ENCODE data around the gene H2AZ2.
"Not testable (repeated sequence)": the region's sequence is repeated elsewhere in the genome, so short reads cannot be mapped to it uniquely, and the experiment has no call there.

The H2AZ2 gene

DNA sequence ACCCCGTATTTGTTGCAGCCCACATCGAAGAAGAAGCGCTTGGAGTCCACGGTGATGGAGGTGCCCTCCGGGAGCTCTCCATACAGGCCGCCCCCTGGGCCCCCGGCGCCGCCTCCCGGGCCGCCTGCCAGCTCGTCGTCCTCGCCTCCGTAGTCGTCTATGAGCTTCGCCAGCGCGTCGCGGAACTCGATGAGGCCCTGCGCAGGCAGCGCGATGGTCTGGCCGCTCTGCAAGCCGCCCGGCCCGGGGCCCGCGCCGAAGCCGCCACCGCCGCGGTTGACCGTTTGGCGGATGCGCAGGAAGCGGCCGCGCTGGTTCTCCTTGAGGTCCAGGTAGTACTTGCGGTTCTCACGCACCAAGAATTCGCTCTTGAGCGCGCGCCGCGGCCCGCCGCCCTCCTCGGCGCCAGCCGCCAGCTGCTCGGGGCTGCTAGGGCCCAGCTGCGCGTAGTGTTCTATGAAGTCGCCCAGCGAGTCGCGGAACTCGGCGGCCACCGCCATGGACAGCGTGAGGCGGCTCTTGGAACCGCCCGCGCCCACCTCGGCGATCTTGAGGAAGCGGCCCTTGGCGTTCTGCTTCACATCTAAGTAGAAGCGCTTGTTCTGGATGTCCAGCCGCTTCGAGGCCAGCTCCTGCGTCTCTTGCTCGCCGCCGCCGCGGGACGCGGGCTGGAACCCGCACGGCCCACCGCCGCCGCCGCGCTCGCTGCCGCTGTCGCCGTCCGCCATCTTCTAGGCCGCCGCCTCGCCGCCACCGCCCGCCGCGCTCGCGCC is 36.9 kb upstream of the H2AZ2 start:
- H3K27ac ChIP-seq (ENCODE audit: low read depth, low read length), result peak overlapping the region; percentile 92; the same call in 1 of the 2 replicates
- H3K36me3 ChIP-seq (ENCODE audit: control insufficient read depth, insufficient read depth, low read length), result peaks cover 24% of the 10 kb centered on the region
- peak overlapping the region; percentile 96 for H3K4me3 ChIP-seq (ENCODE audit: low read depth, low read length)
- H3K4me1 ChIP-seq (ENCODE audit: control insufficient read depth, insufficient read depth, low read length), result peaks cover 30% of the 10 kb centered on the region; the same call in 1 of the 2 replicates
- H3K9ac ChIP-seq (ENCODE audit: low read length), result peak overlapping the region; percentile 99
- H3K9me3 ChIP-seq (ENCODE audit: control insufficient read depth, insufficient read depth, low read depth, low read length), result no peaks in the 10 kb centered on the region
- H3K27me3 ChIP-seq (ENCODE audit: control insufficient read depth, insufficient read depth, low read length), result no peaks in the 10 kb centered on the region

- Histone ChIP-seq H3K9me3 (ENCODE audit: control insufficient read depth, insufficient read depth, low read depth, low read length) (no peaks in the 10 kb centered on the region), H3K4me3 (ENCODE audit: low read depth, low read length) (peak overlapping the region; percentile 96), H3K27me3 (ENCODE audit: control insufficient read depth, insufficient read depth, low read length) (no peaks in the 10 kb centered on the region), H3K36me3 (ENCODE audit: control insufficient read depth, insufficient read depth, low read length) (peaks cover 28% of the 10 kb centered on the region), H3K4me1 (ENCODE audit: control insufficient read depth, insufficient read depth, low read length) (peaks cover 30% of the 10 kb centered on the region; the same call in 1 of the 2 replicates), H3K9ac (ENCODE audit: low read length) (peak overlapping the region; percentile 99), H3K27ac (ENCODE audit: low read depth, low read length) (peak overlapping the region; percentile 92; the same call in 1 of the 2 replicates)
Measured at GRCh38 chr7:44883961-44884620, 36.2 kb upstream of the H2AZ2 start.

- Histone ChIP-seq H3K27ac (ENCODE audit: low read depth, low read length) (no peak overlapping the region), H3K9me3 (ENCODE audit: control insufficient read depth, insufficient read depth, low read depth, low read length) (no peaks in the 10 kb centered on the region), H3K36me3 (ENCODE audit: control insufficient read depth, insufficient read depth, low read length) (peaks cover 28% of the 10 kb centered on the region), H3K4me3 (ENCODE audit: low read depth, low read length) (peak overlapping the region; percentile 96), H3K27me3 (ENCODE audit: control insufficient read depth, insufficient read depth, low read length) (no peaks in the 10 kb centered on the region), H3K4me1 (ENCODE audit: control insufficient read depth, insufficient read depth, low read length) (peaks cover 30% of the 10 kb centered on the region; the same call in 1 of the 2 replicates), H3K9ac (ENCODE audit: low read length) (no peak overlapping the region)
Measured at GRCh38 chr7:44882899-44883298, 35.0 kb upstream of the H2AZ2 start.

DNA sequence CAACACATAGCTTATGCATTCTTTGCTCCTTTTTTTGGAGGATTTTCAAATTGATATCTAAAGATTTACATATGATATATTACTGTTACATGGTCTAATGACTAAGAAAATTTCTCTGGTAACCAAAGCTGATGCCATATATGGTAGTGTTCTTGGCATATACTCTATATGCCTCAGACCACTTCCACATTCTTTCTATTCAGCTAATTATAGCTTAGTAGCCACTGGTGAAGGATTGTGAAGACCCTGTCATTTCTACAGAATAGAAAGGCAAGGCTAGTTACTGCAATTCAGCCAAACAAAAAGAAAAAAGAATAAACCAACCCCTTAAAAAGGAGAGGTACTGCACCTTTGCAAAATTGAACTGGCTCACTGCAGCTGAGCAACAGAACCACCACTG is 33.7 kb upstream of the H2AZ2 start:
- peak overlapping the region; percentile 4 for H3K9ac ChIP-seq (ENCODE audit: low read length)
- peaks cover 28% of the 10 kb centered on the region for H3K36me3 ChIP-seq (ENCODE audit: control insufficient read depth, insufficient read depth, low read length)

GRCh38 chr7:44881066-44881600 is 33.2 kb upstream of the H2AZ2 start:
- peak overlapping the region; percentile 4 for H3K9ac ChIP-seq (ENCODE audit: low read length)
- H3K27me3 ChIP-seq (ENCODE audit: control insufficient read depth, insufficient read depth, low read length), result no peaks in the 10 kb centered on the region
- H3K4me3 ChIP-seq (ENCODE audit: low read depth, low read length), result peak overlapping the region; percentile 96
- peaks cover 30% of the 10 kb centered on the region; the same call in 1 of the 2 replicates for H3K4me1 ChIP-seq (ENCODE audit: control insufficient read depth, insufficient read depth, low read length)
- H3K27ac ChIP-seq (ENCODE audit: low read depth, low read length), result peak overlapping the region; percentile 35; the same call in 1 of the 2 replicates
- peaks cover 28% of the 10 kb centered on the region for H3K36me3 ChIP-seq (ENCODE audit: control insufficient read depth, insufficient read depth, low read length)
- H3K9me3 ChIP-seq (ENCODE audit: control insufficient read depth, insufficient read depth, low read depth, low read length), result no peaks in the 10 kb centered on the region

More for the DNA sequence above, 33.7 kb upstream of the H2AZ2 start:
- Histone ChIP-seq H3K27ac (ENCODE audit: low read depth, low read length) (peak overlapping the region; percentile 35; the same call in 1 of the 2 replicates), H3K27me3 (ENCODE audit: control insufficient read depth, insufficient read depth, low read length) (no peaks in the 10 kb centered on the region), H3K9me3 (ENCODE audit: control insufficient read depth, insufficient read depth, low read depth, low read length) (no peaks in the 10 kb centered on the region), H3K4me3 (ENCODE audit: low read depth, low read length) (peak overlapping the region; percentile 96), H3K4me1 (ENCODE audit: control insufficient read depth, insufficient read depth, low read length) (peaks cover 30% of the 10 kb centered on the region; the same call in 1 of the 2 replicates)

DNA sequence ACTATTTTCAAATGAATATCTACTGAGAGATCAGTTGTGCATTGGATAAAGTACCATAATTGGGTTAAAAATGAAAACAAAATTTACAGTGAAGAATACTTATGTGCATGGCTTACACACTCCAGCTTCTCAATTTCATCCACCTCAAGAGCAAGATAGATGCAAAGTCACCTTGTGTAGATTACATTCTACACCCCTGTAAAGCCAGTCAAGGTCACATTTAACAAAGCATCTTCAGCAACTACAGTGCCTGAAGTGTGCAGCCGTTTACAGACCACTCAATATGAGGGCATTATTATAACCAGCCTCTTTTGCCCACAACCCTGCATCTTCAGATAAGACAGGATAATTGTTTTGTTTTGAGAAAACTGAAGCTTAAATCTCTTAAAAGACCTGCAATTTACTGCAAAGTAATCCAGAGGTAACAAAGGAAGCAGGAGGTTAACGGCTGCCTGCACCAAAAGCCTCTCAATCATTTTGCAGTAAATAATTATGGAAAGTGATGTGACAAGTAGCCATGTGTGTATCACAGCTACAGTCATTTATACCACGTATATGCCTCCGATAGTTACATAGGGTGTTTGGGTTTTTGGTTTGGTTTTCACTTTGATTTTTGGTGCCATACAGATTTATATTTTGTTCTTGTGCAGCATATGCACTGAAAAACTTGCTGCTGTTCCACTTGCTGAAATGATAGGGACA is 32.6 kb upstream of the H2AZ2 start:
- Histone ChIP-seq H3K27ac (ENCODE audit: low read depth, low read length) (no peak overlapping the region), H3K9me3 (ENCODE audit: control insufficient read depth, insufficient read depth, low read depth, low read length) (no peaks in the 10 kb centered on the region), H3K4me3 (ENCODE audit: low read depth, low read length) (peak overlapping the region; percentile 96; the same call in 1 of the 2 replicates), H3K9ac (ENCODE audit: low read length) (no peak overlapping the region), H3K36me3 (ENCODE audit: control insufficient read depth, insufficient read depth, low read length) (peaks cover 28% of the 10 kb centered on the region), H3K4me1 (ENCODE audit: control insufficient read depth, insufficient read depth, low read length) (peaks cover 30% of the 10 kb centered on the region; the same call in 1 of the 2 replicates), H3K27me3 (ENCODE audit: control insufficient read depth, insufficient read depth, low read length) (no peaks in the 10 kb centered on the region)

DNA sequence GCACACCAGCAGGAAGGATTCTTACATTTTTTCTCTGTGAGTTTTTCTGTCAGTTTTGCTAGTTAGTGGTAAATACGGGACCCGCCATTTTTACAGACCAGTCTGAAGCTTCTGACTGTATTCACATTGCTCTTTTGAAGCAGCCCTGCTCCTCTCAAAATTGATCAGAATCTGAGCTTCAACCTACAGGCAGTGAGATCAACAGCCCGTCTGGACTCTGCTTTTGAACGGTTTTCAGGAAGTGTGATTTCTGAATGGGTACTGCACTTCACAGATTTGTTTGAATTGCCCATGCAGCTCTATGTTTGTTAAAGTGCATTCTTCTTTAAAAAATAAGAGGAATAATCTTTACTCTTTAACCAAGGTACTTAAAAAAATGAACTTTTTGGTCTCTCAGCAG is 28.5 kb upstream of the H2AZ2 start:
- Histone ChIP-seq H3K27ac (ENCODE audit: low read depth, low read length) (no peak overlapping the region), H3K4me3 (ENCODE audit: low read depth, low read length) (no peak overlapping the region), H3K9ac (ENCODE audit: low read length) (no peak overlapping the region), H3K9me3 (ENCODE audit: control insufficient read depth, insufficient read depth, low read depth, low read length) (peaks cover 13% of the 10 kb centered on the region), H3K27me3 (ENCODE audit: control insufficient read depth, insufficient read depth, low read length) (no peaks in the 10 kb centered on the region), H3K4me1 (ENCODE audit: control insufficient read depth, insufficient read depth, low read length) (peaks cover 5% of the 10 kb centered on the region; the same call in 1 of the 2 replicates), H3K36me3 (ENCODE audit: control insufficient read depth, insufficient read depth, low read length) (peaks cover 13% of the 10 kb centered on the region)

DNA sequence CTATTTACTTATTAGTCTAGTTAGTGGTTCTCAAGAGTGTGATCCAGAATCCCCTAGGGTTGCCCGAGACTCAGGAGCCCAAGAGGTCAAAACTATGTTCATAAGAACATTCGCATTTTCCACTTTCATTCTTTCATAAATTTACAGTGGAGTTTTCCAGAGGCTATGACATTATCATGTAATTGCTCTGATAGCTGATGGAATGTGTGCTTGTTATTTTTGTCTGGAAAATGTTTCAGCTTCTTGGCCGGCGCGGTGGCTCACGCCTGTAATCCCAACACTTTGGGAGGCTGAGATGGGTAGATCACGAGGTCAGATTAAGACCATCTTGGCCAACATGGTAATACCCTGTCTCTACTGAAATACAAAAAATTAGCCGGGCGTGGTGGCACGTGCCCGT is 27.4 kb upstream of the H2AZ2 start:
- no peak overlapping the region for H3K27ac ChIP-seq (ENCODE audit: low read depth, low read length)
- H3K36me3 ChIP-seq (ENCODE audit: control insufficient read depth, insufficient read depth, low read length), result peaks cover 6% of the 10 kb centered on the region; the same call in 1 of the 2 replicates
- H3K4me3 ChIP-seq (ENCODE audit: low read depth, low read length), result no peak overlapping the region
- H3K9ac ChIP-seq (ENCODE audit: low read length), result no peak overlapping the region
- H3K9me3 ChIP-seq (ENCODE audit: control insufficient read depth, insufficient read depth, low read depth, low read length), result peaks cover 18% of the 10 kb centered on the region
- no peaks in the 10 kb centered on the region for H3K27me3 ChIP-seq (ENCODE audit: control insufficient read depth, insufficient read depth, low read length)
- no peaks in the 10 kb centered on the region for H3K4me1 ChIP-seq (ENCODE audit: control insufficient read depth, insufficient read depth, low read length)

DNA sequence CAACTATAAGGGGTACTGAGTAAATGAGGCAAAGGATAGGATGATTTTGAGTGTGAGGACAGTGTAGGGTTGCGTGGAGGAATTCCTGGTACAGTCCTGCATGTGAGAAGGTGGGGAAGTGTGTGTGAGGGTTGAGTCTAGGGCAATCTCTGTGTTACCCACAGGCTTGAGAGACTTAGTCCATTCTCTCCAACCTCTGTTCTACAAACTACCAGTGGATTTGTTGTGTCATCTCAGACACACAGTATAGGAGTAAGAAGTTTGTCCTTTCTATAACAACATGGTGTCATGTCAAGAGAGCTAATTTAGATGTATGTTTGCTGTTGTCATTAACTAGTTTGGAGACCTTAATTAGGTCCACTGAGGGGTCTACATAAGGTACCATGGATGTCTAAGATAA is 24.9 kb upstream of the H2AZ2 start:
- Histone ChIP-seq H3K9ac (ENCODE audit: low read length) (no peak overlapping the region), H3K4me3 (ENCODE audit: low read depth, low read length) (no peak overlapping the region), H3K27me3 (ENCODE audit: control insufficient read depth, insufficient read depth, low read length) (no peaks in the 10 kb centered on the region), H3K36me3 (ENCODE audit: control insufficient read depth, insufficient read depth, low read length) (no peaks in the 10 kb centered on the region), H3K27ac (ENCODE audit: low read depth, low read length) (no peak overlapping the region), H3K9me3 (ENCODE audit: control insufficient read depth, insufficient read depth, low read depth, low read length) (peaks cover 22% of the 10 kb centered on the region), H3K4me1 (ENCODE audit: control insufficient read depth, insufficient read depth, low read length) (no peaks in the 10 kb centered on the region)

GRCh38 chr7:44871918-44872317 is 24.0 kb upstream of the H2AZ2 start:
- not testable (repeated sequence) for H3K4me3 ChIP-seq (ENCODE audit: low read depth, low read length); H3K36me3 ChIP-seq (ENCODE audit: control insufficient read depth, insufficient read depth, low read length); H3K4me1 ChIP-seq (ENCODE audit: control insufficient read depth, insufficient read depth, low read length); H3K9ac ChIP-seq (ENCODE audit: low read length); H3K27ac ChIP-seq (ENCODE audit: low read depth, low read length); H3K27me3 ChIP-seq (ENCODE audit: control insufficient read depth, insufficient read depth, low read length)
- H3K9me3 ChIP-seq (ENCODE audit: control insufficient read depth, insufficient read depth, low read depth, low read length), result peaks cover 22% of the 10 kb centered on the region
